Adipocyte (in vitro differentiated cells): ENCODE data around the gene PSME1.

Experiments
- DNase-seq: peaks from one replicate; pipeline ENCODE4 v3.0.0-alpha.2; 2015; ENCODE audit warnings: low read depth
- H3K27me3 ChIP-seq: replicated peaks from 2 replicates; pipeline ENCODE4 v1.7.0; 2013; ENCODE audit warnings: mild to moderate bottlenecking, low read length, moderate library complexity; ENCODE audit not compliant: control insufficient read depth, insufficient read depth
- H3K36me3 ChIP-seq: 2 replicates; pipeline ENCODE4 v1.7.0; 2013; ENCODE audit warnings: low read length, mild to moderate bottlenecking, moderate library complexity; ENCODE audit not compliant: control insufficient read depth, insufficient read depth, severe bottlenecking
- H3K4me1 ChIP-seq: 2 replicates; pipeline ENCODE4 v1.7.0; 2013; ENCODE audit warnings: mild to moderate bottlenecking, low read length, moderate library complexity; ENCODE audit not compliant: control insufficient read depth, insufficient read depth
- H3K4me3 ChIP-seq: 2 replicates; pipeline ENCODE4 v1.7.0; 2013; ENCODE audit warnings: mild to moderate bottlenecking, low read length, moderate library complexity
- H3K9ac ChIP-seq: 2 replicates; pipeline ENCODE4 v1.7.0; 2013; ENCODE audit warnings: mild to moderate bottlenecking, low read length, moderate library complexity
- H3K9me3 ChIP-seq: 2 replicates; pipeline ENCODE4 v1.7.0; 2013; ENCODE audit warnings: mild to moderate bottlenecking, low read length, moderate library complexity; ENCODE audit not compliant: control insufficient read depth

PSME1 gene

DNA sequence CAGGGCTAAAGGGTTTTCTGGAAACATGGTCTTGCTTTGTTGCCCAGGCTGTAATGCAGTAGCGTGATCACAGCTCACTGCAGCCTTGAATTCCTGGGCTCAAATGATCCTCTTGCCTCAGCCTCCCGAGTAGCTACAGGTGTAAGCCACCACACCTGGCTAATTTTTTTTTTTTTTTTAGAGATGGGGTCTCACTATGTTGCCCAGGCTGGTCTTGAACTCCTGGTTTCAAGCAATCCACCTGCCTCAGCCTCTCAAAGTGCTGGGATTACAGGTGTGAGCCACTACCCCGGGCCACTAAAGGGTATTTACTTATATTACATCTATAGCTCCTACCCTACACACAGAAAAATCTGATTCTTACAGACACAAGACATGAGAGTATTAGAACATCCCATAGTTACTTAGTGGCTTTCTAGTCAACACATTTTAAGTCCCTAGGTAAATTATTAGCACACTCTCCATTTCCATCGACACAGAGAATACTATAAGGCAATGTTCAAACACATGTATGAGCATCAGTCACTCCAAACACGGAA lies 27.6 kb upstream of the PSME1 start:
- no peak overlapping the region for H3K9ac ChIP-seq
- H3K4me3 ChIP-seq, result no peak overlapping the region
- H3K36me3 ChIP-seq, result peaks cover 12% of the 10 kb centered on the region
- peaks cover 2% of the 10 kb centered on the region for H3K4me1 ChIP-seq
- no peaks in the 10 kb centered on the region for H3K27me3 ChIP-seq
- no peaks in the 10 kb centered on the region for H3K9me3 ChIP-seq
- no peak for DNase-seq

DNA sequence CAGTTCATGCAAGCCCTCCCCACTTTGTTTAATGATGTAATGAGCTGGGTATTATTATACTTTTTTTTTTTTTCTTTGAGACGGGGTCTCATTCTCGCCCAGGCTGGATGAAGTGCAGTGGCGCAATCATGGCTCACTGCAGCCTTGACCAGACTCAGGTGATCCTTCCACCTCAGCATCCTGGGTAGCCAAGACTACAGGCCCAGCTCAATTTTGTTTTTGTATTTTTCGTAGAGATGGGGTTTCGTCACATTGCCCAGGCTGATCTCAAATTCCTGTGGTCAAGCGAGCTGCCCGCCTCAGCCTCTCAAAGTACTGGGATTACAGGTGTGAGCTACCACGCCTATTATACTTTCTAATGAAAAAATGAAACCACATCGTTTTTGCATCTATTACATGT lies 25.9 kb upstream of the PSME1 start:
- no peak for DNase-seq
- Histone ChIP-seq H3K36me3 (no peaks in the 10 kb centered on the region), H3K27me3 (no peaks in the 10 kb centered on the region), H3K4me1 (peaks cover 5% of the 10 kb centered on the region), H3K9ac (no peak overlapping the region), H3K9me3 (no peaks in the 10 kb centered on the region), H3K4me3 (no peak overlapping the region)

DNA sequence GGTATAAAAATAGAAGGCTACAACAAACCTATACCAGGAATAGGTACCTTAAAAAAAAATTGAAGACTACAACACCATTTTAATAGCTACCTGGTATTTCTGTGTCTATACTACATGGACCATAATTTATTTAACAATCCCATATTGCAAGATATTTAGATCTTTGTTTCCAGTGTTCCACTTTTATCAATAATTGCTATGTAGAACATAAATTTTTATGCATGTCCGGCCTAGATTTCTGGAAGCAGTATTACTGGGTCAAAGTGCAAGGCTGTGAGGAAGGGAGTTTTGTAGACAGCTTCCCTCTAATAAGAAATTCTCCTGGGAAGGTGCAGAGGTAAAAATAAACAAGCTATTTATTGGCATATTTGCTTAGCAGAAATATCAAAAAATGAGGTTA lies 25.5 kb upstream of the PSME1 start:
- H3K9me3 ChIP-seq, result no peaks in the 10 kb centered on the region

DNA sequence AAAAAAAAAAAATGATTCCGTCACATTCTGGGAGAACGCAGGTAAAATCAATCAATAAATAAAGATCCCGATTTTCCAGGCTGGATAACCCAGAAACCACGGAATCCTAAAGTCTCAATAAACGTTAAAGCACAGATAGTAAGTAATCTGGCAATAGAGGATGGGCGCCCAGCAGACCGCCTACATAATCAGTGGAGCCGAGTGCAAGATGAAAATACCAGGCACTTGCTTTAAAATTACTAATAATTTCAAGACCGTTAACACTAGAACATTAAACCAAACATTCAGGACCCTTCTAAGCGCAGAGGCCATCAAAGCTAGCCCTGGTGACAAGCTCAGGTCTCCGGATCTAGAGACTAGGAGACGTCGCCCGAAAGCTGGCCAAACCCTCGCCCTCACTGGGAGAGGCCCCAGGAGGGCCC lies 22.6 kb upstream of the PSME1 start:
- H3K9me3 ChIP-seq, result no peaks in the 10 kb centered on the region
- H3K27me3 ChIP-seq, result no peaks in the 10 kb centered on the region
- no peak for DNase-seq
- H3K36me3 ChIP-seq, result peaks cover 14% of the 10 kb centered on the region
- peak overlapping the region; percentile 95 for H3K9ac ChIP-seq
- H3K4me1 ChIP-seq, result peaks cover 15% of the 10 kb centered on the region
- H3K4me3 ChIP-seq, result peak overlapping the region; percentile 87

More for the DNA sequence above, 25.5 kb upstream of the PSME1 start:
- Histone ChIP-seq H3K4me3 (no peak overlapping the region), H3K27me3 (no peaks in the 10 kb centered on the region), H3K36me3 (no peaks in the 10 kb centered on the region), H3K4me1 (peaks cover 7% of the 10 kb centered on the region), H3K9ac (no peak overlapping the region)
- DNase-seq, result no peak

DNA sequence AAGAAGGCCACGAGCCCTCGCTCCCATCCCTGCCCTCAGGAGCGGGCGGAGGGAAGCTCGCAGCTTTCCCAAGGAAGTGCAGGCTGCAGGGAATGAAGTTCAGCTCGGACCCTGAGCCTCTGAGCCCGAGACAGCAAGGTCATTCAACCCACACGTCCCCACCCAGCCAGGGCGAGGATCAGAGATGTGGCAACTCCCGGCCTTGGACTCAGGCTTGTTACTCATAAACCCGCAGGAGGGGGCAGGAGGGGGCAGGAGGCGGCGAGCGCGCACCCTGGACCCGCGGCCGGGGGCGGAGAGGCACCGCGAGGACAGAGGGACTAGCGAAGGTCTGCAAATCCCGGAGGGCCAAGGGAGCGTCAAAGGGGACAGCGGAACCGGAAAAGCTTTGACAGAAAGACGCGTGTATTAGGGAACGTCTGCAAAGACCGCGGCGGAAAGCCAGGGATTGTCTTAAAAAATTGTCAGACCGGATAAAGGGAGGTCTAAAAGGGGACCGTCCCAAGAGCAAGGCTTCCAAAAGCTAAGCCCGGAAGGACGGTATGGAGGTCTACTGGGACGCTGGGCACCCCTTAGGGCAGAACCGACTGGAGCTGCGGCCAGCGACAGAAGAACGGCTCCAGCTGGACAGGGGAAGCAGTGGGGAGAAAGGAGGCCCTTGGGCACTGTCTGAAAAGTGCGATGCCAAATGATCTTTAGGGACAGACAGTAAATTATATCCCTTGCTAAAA lies 22.0 kb upstream of the PSME1 start:
- Histone ChIP-seq H3K27me3 (no peaks in the 10 kb centered on the region), H3K9me3 (no peaks in the 10 kb centered on the region), H3K4me3 (peak overlapping the region; percentile 87), H3K9ac (peak overlapping the region; percentile 95), H3K4me1 (peaks cover 15% of the 10 kb centered on the region), H3K36me3 (peaks cover 19% of the 10 kb centered on the region)
- peak; percentile 93 for DNase-seq

DNA sequence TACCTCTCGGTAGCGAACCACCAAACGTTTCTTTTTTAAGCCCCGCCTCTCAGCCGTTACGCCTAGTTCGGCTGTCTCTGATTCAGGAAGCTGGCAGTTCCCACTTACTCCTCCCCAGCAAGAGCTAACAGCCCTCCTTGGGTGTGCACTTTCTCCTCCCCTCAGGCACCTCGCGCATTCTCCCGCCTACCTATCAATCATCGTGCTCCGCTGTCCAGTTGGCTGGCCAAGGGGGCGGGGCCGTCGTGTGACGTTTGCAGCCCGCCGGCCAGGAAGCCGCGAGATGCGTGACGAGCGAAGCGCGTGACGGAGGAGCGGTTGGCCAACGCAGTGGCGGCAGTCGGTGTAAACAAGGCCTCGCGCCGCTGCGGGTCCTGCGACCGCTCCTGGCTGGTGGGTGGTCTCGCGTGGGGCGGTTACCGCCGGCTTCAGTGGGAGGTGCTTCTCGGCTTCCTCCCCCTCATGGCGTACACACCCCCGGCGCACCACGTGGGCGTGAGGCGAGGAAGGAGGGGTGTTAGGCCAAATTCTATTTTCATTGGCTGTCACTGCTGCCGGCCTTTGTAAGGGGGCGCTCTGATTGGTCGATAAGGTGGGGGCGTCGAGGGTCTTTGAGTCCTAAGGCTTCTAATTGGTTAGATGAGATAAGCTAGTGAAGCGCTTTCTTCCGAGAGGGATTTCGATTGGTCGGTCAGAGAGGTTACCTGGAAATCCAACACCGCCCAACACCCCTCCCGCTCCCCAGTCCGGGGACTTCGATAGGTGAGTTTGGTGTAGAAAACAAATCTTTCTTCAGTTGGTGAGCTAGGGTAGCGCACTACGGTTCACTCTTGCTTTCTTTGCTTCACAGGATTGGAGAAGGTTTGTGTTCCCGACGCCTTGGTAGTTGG lies 21.2 kb upstream of the PSME1 start, which contains the start of the genes DCAF11 and NRL:
Gene DCAF11 (plus strand): TSS at position 246 of the 890 bp plus-strand sequence. CDS start 818 bp downstream, outside the sequence.
Gene NRL (minus strand): TSS at position 418 of the 890 bp plus-strand sequence. CDS start 32,101 bp downstream, outside the sequence.
- DNase-seq, result peak; percentile 99
- H3K9ac ChIP-seq, result peak within 1 kb of the TSS; percentile 95
- peaks cover 15% of the 10 kb centered on the region for H3K4me1 ChIP-seq
- H3K9me3 ChIP-seq, result no peaks in the 10 kb centered on the region
- no peaks in the 10 kb centered on the region for H3K27me3 ChIP-seq
- H3K4me3 ChIP-seq, result peak within 1 kb of the TSS; percentile 87
- peaks cover 27% of the 10 kb centered on the region for H3K36me3 ChIP-seq

DNA sequence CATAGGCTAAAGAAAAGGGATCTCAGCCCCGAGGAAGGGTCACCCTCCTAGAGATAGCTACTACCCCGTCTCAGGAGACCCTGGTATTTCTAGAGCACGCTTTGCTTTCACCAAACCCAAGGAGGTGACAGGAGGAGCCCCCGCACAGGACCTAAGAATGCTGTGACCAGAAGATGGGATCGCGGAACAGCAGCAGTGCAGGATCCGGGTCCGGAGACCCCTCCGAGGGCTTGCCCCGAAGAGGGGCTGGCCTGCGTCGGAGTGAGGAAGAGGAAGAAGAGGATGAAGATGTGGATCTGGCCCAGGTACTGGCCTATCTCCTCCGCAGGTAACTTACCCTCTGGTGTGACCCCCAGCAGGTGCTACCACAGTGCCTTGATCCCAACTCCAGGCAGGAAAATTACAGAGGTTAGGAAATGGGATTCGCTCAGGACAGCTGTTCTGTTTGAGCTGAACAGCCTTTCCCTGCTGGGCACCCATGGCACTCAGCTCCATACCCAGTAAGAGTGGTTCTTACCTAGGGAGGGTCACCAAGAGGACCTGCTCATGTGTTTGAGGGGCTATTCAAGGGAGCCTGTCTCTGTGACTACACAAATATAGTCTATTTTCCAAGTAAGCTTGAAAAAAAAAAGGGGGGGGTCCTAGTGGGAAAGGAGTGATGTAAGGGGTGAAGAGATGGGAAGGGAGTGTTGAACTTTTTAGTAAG lies 20.4 kb upstream of the PSME1 start:
- Histone ChIP-seq H3K9me3 (no peaks in the 10 kb centered on the region), H3K36me3 (peaks cover 31% of the 10 kb centered on the region), H3K27me3 (no peaks in the 10 kb centered on the region), H3K9ac (peak overlapping the region; percentile 95), H3K4me1 (peaks cover 15% of the 10 kb centered on the region), H3K4me3 (peak overlapping the region; percentile 87)
- DNase-seq, result no peak

DNA sequence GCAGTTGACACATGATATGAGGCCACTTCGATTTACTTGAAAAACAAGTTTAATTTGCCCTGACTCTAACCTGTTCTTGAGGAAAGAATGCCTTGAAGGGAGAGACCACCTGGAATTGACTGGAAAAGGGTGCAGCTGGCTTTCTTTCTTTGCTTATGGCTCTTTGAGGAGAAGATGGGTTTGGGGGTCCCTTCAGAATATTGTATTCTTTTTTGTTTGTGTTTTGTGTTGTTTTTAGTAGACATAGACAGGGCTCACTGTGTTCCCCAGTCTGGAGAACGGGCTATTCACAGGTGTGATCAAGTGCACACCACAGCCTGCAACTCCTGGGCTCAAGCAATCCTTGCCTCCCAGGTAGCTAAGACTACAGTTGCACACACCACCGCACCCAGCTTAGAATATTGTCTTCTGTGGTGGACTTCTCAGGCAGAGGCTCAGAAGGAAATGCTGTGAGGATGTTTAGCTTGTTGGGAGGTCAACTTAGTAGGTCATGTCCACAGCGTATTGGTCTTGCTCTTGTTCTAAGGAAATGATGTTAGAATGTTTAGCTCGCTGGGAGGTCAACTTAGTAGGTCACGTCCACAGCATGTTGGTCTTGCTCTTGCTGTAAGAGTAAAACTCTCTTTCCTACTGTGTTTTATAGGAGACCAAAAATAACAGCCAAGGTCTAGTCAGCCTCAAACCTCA lies 19.7 kb upstream of the PSME1 start:
- peaks cover 38% of the 10 kb centered on the region for H3K36me3 ChIP-seq
- no peak for DNase-seq
- no peaks in the 10 kb centered on the region for H3K9me3 ChIP-seq
- H3K4me1 ChIP-seq, result peaks cover 15% of the 10 kb centered on the region
- no peaks in the 10 kb centered on the region for H3K27me3 ChIP-seq
- no peak overlapping the region for H3K9ac ChIP-seq
- H3K4me3 ChIP-seq, result peak overlapping the region; percentile 87

DNA sequence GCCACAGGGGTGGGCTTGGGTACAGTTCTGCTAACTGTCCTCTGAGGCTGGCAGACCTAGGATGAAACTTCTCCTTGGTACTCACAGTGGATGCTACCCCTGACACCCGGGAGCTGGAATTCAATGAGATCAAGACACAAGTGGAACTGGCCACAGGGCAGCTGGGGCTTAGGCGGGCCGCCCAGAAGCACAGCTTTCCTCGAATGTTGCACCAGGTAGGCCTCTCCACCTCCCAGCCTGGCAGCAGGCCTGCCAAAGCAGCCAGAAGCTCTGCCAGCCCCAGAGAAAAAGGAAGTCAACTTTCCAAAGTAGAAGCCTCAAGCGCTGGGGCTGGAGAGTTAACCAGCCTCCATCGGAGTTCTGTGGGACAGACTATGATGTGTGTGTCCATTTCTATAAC lies 18.8 kb upstream of the PSME1 start:
- H3K4me3 ChIP-seq, result no peak overlapping the region
- no peaks in the 10 kb centered on the region for H3K9me3 ChIP-seq
- DNase-seq, result no peak
- peaks cover 15% of the 10 kb centered on the region for H3K4me1 ChIP-seq
- peaks cover 45% of the 10 kb centered on the region for H3K36me3 ChIP-seq
- no peaks in the 10 kb centered on the region for H3K27me3 ChIP-seq
- H3K9ac ChIP-seq, result no peak overlapping the region

DNA sequence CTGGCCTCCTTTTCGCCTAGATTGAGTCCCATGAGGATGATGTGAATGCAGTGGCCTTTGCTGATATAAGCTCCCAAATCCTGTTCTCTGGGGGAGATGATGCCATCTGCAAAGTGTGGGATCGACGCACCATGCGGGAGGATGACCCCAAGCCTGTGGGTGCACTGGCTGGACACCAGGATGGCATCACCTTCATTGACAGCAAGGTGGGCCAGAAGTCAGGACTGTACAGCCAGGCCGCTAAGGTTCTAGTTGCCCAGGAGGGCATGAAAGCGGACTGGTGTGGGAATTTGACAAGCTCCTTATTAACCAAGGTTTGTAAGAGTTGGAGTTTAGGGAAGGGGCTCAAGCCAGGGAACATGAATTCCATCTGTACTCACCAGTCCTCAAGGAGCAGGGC lies 16.3 kb upstream of the PSME1 start:
- H3K36me3 ChIP-seq, result peaks cover 57% of the 10 kb centered on the region
- H3K27me3 ChIP-seq, result no peaks in the 10 kb centered on the region
- no peak overlapping the region for H3K9ac ChIP-seq
- H3K9me3 ChIP-seq, result no peaks in the 10 kb centered on the region
- peaks cover 10% of the 10 kb centered on the region for H3K4me1 ChIP-seq
- DNase-seq, result no peak
- no peak overlapping the region for H3K4me3 ChIP-seq
